Left lung (tissue), 10 donors: ENCODE results near the gene TPD52L1. TPM values are rescaled to one million over a fixed set of nuclear protein-coding genes. Genes with fewer than 3 reads are reported as not detected.

ENCODE experiments used
- ATAC-seq: fragments of 200-7000 bp; cut with Tn5 transposase; one replicate; pipeline ENCODE4 v1.9.1; 2020; ENCODE audit warnings: moderate library complexity
- DNase-seq, 4 donors: peaks; one replicate each; pipeline ENCODE4 v3.0.0-alpha.2; 2013 to 2020
- H3K27ac ChIP-seq, 2 donors: fragments of 200-600 bp; sonication (generic) in 1 of 2; one replicate each; pipeline versions ENCODE4 v1.5.0 to v1.8.0; 2020 to 2021
- H3K27me3 ChIP-seq, 2 donors: fragments of 200-600 bp; sonication (generic) in 1 of 2; one replicate each; pipeline versions ENCODE4 v1.5.0 to v1.8.0; 2020 to 2021
- H3K36me3 ChIP-seq, 2 donors: fragments of 200-600 bp; sonication (generic) in 1 of 2; one replicate each; pipeline versions ENCODE4 v1.5.0 to v1.8.0; 2020 to 2021
- H3K4me1 ChIP-seq, 2 donors: fragments of 200-600 bp; one replicate each; pipeline ENCODE4 v1.8.0; 2021
- H3K4me3 ChIP-seq, 2 donors: fragments of 200-600 bp; sonication (generic) in 1 of 2; one replicate each; pipeline versions ENCODE4 v1.5.0 to v1.8.0; 2020 to 2021; ENCODE audit warnings: mild to moderate bottlenecking in 1 of 2
- H3K9me3 ChIP-seq, 2 donors: fragments of 200-600 bp; sonication (generic) in 1 of 2; one replicate each; pipeline versions ENCODE4 v1.5.0 to v1.8.0; 2020 to 2021
- intact Hi-C, 2 donors: fragments of 100-400 bp; cut with DNase I; formaldehyde crosslinking; loops; one replicate each; pipeline versions ENCODE4 v1.11.2 to v1.14.2; 2022
- polyA plus RNA-seq, 6 donors: library from polyadenylated mRNA; unstranded; fragments of 120-200 nt; gene quantifications; one replicate each; pipeline ENCODE4 v1.2.1, GENCODE V29; 2013; ENCODE audit not compliant: insufficient read length in 6 of 6
- total RNA-seq, 2 donors: library from RNA; stranded (reverse); fragmentation: NEBNext Ultra II Directional; extraction: Animal tissue kit (Norgen Biotek cat#: 25700); gene quantifications; one replicate each; pipeline ENCODE4 v1.2.1, GENCODE V29; 2021
- TF ChIP-seq, protein P1 (sequence below), 2 donors: fragments of 200-600 bp; sonication (generic) in 1 of 2; IDR thresholded peaks; one replicate each; pipeline versions ENCODE4 v1.5.0 to v1.8.0; 2021; ENCODE audit warnings: antibody characterized with exemption in 2 of 2
- donor health status: DM: no; HTN: yes; CAD: no.
- donor health status: DM: no; HTN: no; CAD: no.

TPD52L1 gene
- total and polyA plus RNA-seq, 8 donors = 17.4 to 125 (median 80.4) TPM

DNA sequence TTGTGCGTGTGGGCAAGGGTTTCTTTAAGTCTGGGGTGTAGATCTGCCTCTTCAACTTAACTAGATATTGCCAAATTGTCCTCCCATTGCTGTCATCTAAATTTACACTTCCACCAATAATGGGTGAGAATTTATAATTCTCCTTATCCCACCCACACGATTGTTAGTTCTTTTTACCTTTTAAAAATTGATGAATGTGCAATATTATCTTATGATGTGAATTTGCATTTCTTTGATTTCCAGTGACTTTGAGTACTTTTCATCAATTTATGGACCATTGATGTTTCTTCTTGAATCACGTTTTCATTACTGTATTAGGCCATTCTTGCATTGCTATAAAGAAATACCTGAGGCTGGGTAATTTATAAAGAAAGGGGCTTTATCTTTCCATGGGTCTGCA lies 17.2 kb upstream of the TPD52L1 start:
- intact Hi-C loops = no loop called here
- Histone ChIP-seq H3K27me3 (no peaks in the 10 kb centered on the region), H3K27ac (no peak overlapping the region), H3K4me3 (no peak overlapping the region), H3K9me3 (no peaks in the 10 kb centered on the region), H3K4me1 (no peaks in the 10 kb centered on the region), H3K36me3 (no peaks in the 10 kb centered on the region)
- TF ChIP-seq, protein P1, sequence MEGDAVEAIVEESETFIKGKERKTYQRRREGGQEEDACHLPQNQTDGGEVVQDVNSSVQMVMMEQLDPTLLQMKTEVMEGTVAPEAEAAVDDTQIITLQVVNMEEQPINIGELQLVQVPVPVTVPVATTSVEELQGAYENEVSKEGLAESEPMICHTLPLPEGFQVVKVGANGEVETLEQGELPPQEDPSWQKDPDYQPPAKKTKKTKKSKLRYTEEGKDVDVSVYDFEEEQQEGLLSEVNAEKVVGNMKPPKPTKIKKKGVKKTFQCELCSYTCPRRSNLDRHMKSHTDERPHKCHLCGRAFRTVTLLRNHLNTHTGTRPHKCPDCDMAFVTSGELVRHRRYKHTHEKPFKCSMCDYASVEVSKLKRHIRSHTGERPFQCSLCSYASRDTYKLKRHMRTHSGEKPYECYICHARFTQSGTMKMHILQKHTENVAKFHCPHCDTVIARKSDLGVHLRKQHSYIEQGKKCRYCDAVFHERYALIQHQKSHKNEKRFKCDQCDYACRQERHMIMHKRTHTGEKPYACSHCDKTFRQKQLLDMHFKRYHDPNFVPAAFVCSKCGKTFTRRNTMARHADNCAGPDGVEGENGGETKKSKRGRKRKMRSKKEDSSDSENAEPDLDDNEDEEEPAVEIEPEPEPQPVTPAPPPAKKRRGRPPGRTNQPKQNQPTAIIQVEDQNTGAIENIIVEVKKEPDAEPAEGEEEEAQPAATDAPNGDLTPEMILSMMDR (IDR thresholded peaks at IDR 0.05) = no peak
- ATAC-seq (no peak), DNase-seq (no peak)

DNA sequence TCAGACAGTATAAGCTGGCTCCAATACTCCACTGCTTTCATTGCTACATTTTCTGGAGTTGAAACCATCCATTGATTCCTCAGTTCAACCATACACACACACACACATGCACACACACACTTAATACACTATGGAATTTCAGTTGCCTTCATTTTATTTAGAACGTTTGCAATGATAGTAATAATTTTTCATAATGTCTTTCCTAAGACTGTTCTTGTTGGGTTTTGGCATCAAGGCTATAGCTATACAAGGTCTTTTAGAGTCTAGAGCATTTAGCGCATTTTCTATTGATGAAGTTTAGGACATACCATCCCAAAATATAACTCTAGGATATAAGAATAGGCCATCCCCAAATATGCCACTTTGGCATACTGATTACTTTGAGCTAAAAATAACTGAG lies 15.5 kb upstream of the TPD52L1 start:
- Histone ChIP-seq H3K4me1 (no peaks in the 10 kb centered on the region), H3K27ac (no peak overlapping the region), H3K27me3 (no peaks in the 10 kb centered on the region), H3K4me3 (no peak overlapping the region), H3K36me3 (no peaks in the 10 kb centered on the region), H3K9me3 (no peaks in the 10 kb centered on the region)
- DNase-seq (no peak), ATAC-seq (no peak)
- intact Hi-C loops = no loop called here
- TF ChIP-seq, protein P1 (IDR thresholded peaks at IDR 0.05) = no peak

DNA sequence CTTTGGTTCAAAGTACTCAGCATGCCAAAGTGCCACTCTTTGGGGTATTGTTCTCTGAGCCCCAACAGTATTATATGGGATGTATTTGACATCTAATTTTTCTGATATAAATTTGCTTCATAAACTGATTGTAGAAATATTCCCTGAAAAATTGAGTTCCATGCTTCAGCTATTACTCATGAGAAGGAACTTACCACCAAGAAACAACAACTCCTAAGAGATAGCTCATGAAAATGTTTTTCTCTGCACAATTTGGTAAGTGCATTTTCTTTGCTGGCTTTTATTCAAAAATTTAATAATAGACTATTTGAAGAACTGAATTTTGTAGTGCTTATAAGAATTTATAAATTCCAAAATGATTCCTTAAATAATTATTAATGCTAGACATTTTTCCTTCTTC lies 12.8 kb upstream of the TPD52L1 start:
- Histone ChIP-seq H3K9me3 (no peaks in the 10 kb centered on the region), H3K36me3 (no peaks in the 10 kb centered on the region)

DNA sequence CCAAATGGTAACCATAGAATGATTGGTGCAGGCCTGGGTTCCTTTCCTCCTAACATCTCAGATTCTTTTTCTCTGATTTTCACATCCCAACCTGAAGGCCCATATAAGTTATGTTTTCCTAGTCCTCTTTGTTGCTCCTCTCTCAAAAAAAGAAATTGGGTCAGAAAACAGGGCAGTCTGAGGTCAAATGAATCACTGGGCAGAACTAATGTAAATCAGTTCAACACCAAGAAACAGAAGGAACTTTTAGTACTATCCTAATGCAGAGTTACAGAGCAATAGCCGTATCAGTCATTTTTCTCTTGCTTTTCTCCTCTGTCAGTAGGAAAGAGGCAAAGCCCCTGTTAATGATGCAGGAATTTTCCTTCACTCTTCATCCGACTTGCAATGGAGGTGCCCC lies 11.0 kb upstream of the TPD52L1 start:
- Histone ChIP-seq H3K36me3 (no peaks in the 10 kb centered on the region), H3K9me3 (no peaks in the 10 kb centered on the region), H3K27ac (no peak overlapping the region), H3K4me3 (no peak overlapping the region), H3K4me1 (no peaks in the 10 kb centered on the region), H3K27me3 (no peaks in the 10 kb centered on the region)
- TF ChIP-seq, protein P1 (IDR thresholded peaks at IDR 0.05) = no peak
- DNase-seq (no peak), ATAC-seq (no peak)
- intact Hi-C loops = no loop called here

More for the DNA sequence above, 12.8 kb upstream of the TPD52L1 start:
- ATAC-seq = no peak
- TF ChIP-seq, protein P1 (IDR thresholded peaks at IDR 0.05) = no peak
- intact Hi-C loops = no loop called here
- Histone ChIP-seq H3K27me3 (no peaks in the 10 kb centered on the region), H3K27ac (no peak overlapping the region), H3K4me3 (no peak overlapping the region), H3K4me1 (no peaks in the 10 kb centered on the region)
- DNase-seq = no peak

DNA sequence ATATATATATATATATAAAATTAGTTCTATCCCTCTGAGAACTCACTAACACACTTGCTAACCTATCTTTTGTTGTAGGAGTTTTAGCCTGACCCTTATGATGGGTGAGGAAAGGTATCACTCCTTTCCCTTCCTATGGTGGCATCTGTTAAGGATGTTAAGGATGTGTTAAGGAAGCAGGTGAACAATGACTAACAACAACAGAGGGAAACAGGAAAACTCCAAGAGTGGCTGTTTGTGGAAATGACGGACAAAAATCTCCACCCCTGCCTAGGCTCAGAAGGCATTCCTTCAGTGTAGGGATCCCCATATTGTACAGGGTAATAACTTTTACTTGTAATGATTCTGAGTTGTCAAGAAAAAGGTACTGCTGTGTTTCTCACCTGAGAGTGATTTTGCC lies 8.8 kb upstream of the TPD52L1 start:
- DNase-seq = no peak
- H3K27me3 ChIP-seq = no peaks in the 10 kb centered on the region
- ATAC-seq = no peak
- no peak overlapping the region for H3K27ac ChIP-seq
- no peak overlapping the region for H3K4me3 ChIP-seq
- no peaks in the 10 kb centered on the region for H3K9me3 ChIP-seq
- intact Hi-C loops = no loop called here
- no peaks in the 10 kb centered on the region for H3K4me1 ChIP-seq
- TF ChIP-seq, protein P1 (IDR thresholded peaks at IDR 0.05) = no peak
- H3K36me3 ChIP-seq = no peaks in the 10 kb centered on the region
